ENCODE data around the gene AGAP1.

AGAP1 gene

GRCh38 chr2:235958931-235959410 is 465.1 kb downstream of the AGAP1 start:
- FAIRE-seq (no peak), DNase-seq (ENCODE audit: insufficient read length) (no peak)
- TF ChIP-seq TAF1 (IDR thresholded peaks at IDR 0.05; ENCODE audit: borderline replicate concordance, low read depth, low read length): no peak
- no peak for TF ChIP-seq POLR2AphosphoS5 (IDR thresholded peaks at IDR 0.05; ENCODE audit: low read depth, low read length)
- TF ChIP-seq POLR2A (IDR thresholded peaks at IDR 0.05; ENCODE audit: low read depth, low read length): no peak

GRCh38 chr2:235960011-235960715 is 466.3 kb downstream of the AGAP1 start:
- FAIRE-seq: no peak
- TF ChIP-seq POLR2A (IDR thresholded peaks at IDR 0.05; ENCODE audit: low read depth, low read length): no peak
- TF ChIP-seq TAF1 (IDR thresholded peaks at IDR 0.05; ENCODE audit: borderline replicate concordance, low read depth, low read length): no peak
- TF ChIP-seq POLR2AphosphoS5 (IDR thresholded peaks at IDR 0.05; ENCODE audit: low read depth, low read length): no peak

DNA sequence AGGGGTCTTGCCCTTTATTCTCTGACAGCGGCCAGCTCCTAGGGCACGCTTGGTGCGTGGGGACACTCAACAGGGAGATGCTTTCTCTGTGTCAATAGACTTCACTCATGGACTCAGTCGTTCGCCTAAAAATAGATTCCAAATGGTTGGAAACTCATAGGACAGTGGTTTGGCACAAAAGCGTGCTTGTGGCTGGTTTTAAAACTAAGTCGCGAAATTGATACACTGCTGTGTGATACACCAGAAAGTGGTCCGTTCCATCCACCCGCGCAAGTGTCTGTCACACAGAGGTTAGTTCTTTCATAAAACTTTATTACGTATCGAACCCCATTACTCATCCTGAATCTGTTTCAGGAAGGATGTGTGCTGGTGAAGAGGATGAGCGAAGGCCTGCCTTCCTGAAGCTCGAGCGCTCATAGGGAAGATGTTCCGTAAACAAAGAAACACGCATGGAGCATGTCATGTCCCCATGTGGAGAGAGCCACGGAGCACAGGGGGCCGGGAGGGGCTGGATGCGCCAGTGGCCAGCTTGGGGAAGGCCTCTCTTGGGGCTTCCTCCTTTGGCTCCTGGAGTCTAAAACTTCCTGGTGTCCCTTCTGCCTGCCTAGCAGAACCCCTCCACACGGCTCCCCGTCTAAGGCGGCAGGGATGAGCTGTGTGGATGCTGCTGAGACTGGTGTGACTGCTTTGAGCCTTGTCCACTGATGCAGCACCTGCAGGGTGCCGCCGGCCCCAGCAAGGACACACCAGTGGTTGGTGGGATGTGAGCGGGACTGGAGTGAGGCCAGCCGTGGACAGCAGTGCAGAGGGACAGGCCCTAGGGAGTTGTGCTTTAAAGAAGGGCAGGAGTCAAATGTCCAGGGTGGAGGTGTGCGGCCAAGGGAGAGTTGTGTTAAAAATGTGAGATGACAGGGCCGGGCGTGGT is 467.1 kb downstream of the AGAP1 start:
- FAIRE-seq (no peak), DNase-seq (ENCODE audit: insufficient read length) (no peak)

More at GRCh38 chr2:235960011-235960715, 466.3 kb downstream of the AGAP1 start:
- DNase-seq (ENCODE audit: insufficient read length): no peak

GRCh38 chr2:235961711-235962110 is 467.9 kb downstream of the AGAP1 start:
- no peak for FAIRE-seq

More for the DNA sequence above, 467.1 kb downstream of the AGAP1 start:
- TF ChIP-seq POLR2AphosphoS5 (IDR thresholded peaks at IDR 0.05; ENCODE audit: low read depth, low read length) (no peak), POLR2A (IDR thresholded peaks at IDR 0.05; ENCODE audit: low read depth, low read length) (no peak), TAF1 (IDR thresholded peaks at IDR 0.05; ENCODE audit: borderline replicate concordance, low read depth, low read length) (no peak)

GRCh38 chr2:235963853-235964577 is 470.2 kb downstream of the AGAP1 start:
- DNase-seq (ENCODE audit: insufficient read length) (no peak), FAIRE-seq (no peak)
- TF ChIP-seq POLR2A (IDR thresholded peaks at IDR 0.05; ENCODE audit: low read depth, low read length) (no peak), POLR2AphosphoS5 (IDR thresholded peaks at IDR 0.05; ENCODE audit: low read depth, low read length) (no peak), TAF1 (IDR thresholded peaks at IDR 0.05; ENCODE audit: borderline replicate concordance, low read depth, low read length) (no peak)

More at GRCh38 chr2:235961711-235962110, 467.9 kb downstream of the AGAP1 start:
- no peak for TF ChIP-seq POLR2AphosphoS5 (IDR thresholded peaks at IDR 0.05; ENCODE audit: low read depth, low read length)
- no peak for DNase-seq (ENCODE audit: insufficient read length)

GRCh38 chr2:235964787-235965390 is 471.0 kb downstream of the AGAP1 start:
- no peak for TF ChIP-seq TAF1 (IDR thresholded peaks at IDR 0.05; ENCODE audit: borderline replicate concordance, low read depth, low read length)
- TF ChIP-seq POLR2AphosphoS5 (IDR thresholded peaks at IDR 0.05; ENCODE audit: low read depth, low read length): no peak
- TF ChIP-seq POLR2A (IDR thresholded peaks at IDR 0.05; ENCODE audit: low read depth, low read length): no peak
- DNase-seq (ENCODE audit: insufficient read length): no peak
- no peak for FAIRE-seq

DNA sequence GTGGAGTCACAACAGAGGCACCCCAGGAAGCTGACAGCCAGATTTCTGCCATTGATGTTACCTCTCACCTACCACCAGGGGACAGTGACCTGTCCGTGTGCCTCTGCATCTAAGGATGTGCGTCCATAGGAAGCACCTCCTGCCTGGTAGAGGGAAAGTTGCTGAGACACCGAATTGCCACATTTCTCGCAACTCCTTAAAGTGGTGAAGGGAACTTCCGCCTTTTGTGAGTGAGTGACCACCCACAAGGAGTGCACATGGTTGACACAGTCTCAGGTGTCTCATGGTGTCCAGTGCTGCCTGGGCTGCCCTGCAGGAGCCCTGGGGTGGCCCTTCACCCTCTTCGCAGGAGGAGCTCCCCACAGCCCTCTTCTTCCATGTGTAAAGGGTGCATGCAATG is 472.6 kb downstream of the AGAP1 start:
- TF ChIP-seq POLR2A (IDR thresholded peaks at IDR 0.05; ENCODE audit: low read depth, low read length) (no peak), TAF1 (IDR thresholded peaks at IDR 0.05; ENCODE audit: borderline replicate concordance, low read depth, low read length) (no peak), POLR2AphosphoS5 (IDR thresholded peaks at IDR 0.05; ENCODE audit: low read depth, low read length) (no peak)
- FAIRE-seq (no peak), DNase-seq (ENCODE audit: insufficient read length) (no peak)

- TF ChIP-seq TAF1 (IDR thresholded peaks at IDR 0.05; ENCODE audit: borderline replicate concordance, low read depth, low read length): no peak
- no peak for TF ChIP-seq POLR2AphosphoS5 (IDR thresholded peaks at IDR 0.05; ENCODE audit: low read depth, low read length)
- TF ChIP-seq POLR2A (IDR thresholded peaks at IDR 0.05; ENCODE audit: low read depth, low read length): no peak
- no peak for DNase-seq (ENCODE audit: insufficient read length)
- FAIRE-seq: no peak
These were observed 473.3 kb downstream of the AGAP1 start for GRCh38 chr2:235966932-235967757.

DNA sequence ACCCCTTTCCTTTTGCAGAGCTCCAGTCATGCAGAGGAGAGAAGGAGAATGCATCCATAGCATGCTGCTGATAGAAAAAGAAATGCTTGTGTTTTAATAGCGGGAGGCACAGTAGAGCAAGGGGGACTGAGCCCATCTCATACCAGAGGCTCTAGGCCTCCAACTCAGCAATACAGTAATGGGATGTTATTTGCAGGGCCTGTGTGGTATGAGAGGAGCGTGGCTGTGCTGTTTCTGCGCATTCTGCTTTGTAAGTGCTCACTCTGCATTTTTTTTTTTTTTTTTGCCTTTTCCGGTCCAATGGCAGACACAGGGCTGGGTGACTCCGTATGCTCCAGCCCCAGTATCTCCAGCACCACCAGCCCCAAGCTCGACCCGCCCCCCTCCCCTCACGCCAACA is 474.3 kb downstream of the AGAP1 start:
- no peak for DNase-seq (ENCODE audit: insufficient read length)
- no peak for FAIRE-seq
- TF ChIP-seq TAF1 (IDR thresholded peaks at IDR 0.05; ENCODE audit: borderline replicate concordance, low read depth, low read length): no peak
- TF ChIP-seq POLR2A (IDR thresholded peaks at IDR 0.05; ENCODE audit: low read depth, low read length): no peak
- TF ChIP-seq POLR2AphosphoS5 (IDR thresholded peaks at IDR 0.05; ENCODE audit: low read depth, low read length): no peak

All from GM12892 (cell line).